ENCODE data around the gene TLL2.
"Not testable (repeated sequence)": the region's sequence is repeated elsewhere in the genome, so short reads cannot be mapped to it uniquely, and the experiment has no call there.

Gene TLL2

DNA sequence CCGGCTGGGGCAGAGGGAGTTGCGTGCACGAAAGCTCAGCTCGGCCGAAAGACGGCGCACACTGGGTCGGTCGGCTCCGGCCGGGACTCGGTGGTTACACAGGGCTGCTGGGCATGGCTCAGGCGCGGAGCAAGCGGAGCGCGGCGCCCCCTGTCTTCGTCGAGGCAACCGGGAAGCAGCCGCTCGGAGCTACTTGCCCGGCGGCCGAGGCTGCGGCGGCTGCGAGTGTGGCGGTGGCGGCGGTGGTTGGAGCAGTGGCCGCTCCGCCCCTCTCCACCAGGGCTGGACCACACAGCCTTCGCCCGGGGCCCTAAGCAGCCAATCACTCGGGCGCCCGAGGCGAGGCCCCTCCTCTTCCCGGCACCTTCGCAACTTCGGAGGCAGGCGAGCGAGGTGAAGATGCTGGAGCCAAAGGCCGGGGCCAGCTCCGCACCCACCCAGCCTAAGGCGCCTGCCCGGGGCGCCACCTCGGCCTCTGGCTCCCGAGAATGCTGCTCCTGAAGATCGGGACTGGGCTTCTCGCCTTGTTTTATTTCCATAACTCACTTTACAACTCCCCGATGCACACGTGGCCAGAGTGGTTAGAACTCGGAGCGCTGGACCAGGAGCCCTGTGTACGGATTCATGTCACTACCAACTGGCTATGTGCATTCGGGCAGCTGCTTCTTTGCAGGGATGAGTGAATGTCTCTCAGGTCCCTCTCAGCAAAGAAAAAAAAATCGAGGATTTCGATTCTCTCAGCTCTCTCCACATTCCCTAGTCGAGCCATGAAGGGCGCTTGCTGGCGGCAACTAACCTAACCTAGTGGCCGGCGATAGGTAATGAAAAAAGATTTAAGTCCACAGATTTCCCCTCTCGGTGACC lies at the start of gene TLL2:
Gene TLL2 (minus strand): TSS at position 229 of the 864 bp plus-strand sequence. CDS start 241 bp downstream, outside the sequence.
- TF ChIP-seq, protein P1, sequence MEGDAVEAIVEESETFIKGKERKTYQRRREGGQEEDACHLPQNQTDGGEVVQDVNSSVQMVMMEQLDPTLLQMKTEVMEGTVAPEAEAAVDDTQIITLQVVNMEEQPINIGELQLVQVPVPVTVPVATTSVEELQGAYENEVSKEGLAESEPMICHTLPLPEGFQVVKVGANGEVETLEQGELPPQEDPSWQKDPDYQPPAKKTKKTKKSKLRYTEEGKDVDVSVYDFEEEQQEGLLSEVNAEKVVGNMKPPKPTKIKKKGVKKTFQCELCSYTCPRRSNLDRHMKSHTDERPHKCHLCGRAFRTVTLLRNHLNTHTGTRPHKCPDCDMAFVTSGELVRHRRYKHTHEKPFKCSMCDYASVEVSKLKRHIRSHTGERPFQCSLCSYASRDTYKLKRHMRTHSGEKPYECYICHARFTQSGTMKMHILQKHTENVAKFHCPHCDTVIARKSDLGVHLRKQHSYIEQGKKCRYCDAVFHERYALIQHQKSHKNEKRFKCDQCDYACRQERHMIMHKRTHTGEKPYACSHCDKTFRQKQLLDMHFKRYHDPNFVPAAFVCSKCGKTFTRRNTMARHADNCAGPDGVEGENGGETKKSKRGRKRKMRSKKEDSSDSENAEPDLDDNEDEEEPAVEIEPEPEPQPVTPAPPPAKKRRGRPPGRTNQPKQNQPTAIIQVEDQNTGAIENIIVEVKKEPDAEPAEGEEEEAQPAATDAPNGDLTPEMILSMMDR (IDR thresholded peaks at IDR 0.05; ENCODE audit: low read depth, low read length), result peak; percentile 47
- H3K4me3 ChIP-seq (ENCODE audit: low read depth, low read length), result peak within 1 kb of the TSS; percentile 58

DNA sequence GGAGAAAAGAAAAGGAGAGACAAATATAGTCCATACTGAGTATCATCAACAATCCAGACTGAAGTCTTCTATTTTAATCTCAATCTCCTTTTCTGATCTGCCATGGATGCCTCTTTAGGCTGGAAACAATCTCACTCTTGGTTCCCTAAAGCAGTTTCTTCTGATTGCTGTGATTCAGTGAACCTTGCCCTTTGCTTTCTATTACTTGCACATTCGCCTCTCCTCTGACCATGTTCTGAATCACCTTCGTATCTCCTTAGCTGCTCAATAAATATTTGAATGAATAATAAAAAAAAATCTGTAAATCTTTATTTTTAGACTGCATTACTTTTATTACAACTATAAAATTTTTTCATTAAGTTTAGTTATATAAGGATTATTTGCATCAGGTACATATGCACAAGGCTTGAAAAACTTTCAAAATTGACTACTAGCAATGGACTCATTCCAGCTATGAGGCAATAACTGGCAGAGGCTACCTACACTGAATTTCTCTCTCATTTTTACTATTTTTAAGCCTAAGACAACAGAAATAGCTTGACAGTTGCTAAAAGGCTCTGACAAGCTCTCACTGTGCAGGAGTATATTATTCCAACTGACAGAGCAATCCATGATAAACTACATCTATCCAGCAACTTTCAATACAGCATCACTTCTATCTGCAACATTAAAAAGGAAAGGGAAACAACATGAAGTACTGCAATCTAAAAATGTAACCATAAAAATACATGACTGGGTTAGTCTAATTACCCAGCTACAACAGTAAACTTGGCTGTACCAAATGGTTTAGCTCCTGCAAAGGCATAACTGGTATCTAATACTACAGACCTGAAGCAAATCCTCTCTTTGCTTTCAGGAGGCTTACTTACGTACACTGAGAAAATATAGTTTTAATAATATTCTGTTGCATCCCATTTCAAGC lies 47.5 kb upstream of the TLL2 start:
- no peak overlapping the region for H3K4me3 ChIP-seq (ENCODE audit: low read depth, low read length)
- TF ChIP-seq, protein P1 (IDR thresholded peaks at IDR 0.05; ENCODE audit: low read depth, low read length), result no peak

DNA sequence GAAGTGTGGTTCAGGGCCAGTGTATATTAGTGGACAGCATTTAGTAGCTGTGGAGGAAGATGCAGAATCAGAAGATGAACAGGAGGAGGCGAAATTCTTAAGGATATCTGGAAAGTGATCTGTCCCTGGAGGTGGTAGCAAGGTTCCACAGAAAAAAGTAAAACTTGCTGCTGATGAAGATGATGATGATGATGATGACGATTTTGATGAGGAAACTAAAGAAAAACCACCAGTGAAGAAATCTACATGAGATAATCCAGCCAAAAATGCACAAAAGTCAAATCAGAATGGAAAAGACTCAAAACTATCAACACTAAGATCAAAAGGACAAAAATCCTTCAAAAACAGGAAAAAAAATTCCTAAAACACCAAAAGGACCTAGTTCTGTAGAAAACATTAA lies 46.8 kb upstream of the TLL2 start:
- TF ChIP-seq, protein P1 (IDR thresholded peaks at IDR 0.05; ENCODE audit: low read depth, low read length), result no peak

DNA sequence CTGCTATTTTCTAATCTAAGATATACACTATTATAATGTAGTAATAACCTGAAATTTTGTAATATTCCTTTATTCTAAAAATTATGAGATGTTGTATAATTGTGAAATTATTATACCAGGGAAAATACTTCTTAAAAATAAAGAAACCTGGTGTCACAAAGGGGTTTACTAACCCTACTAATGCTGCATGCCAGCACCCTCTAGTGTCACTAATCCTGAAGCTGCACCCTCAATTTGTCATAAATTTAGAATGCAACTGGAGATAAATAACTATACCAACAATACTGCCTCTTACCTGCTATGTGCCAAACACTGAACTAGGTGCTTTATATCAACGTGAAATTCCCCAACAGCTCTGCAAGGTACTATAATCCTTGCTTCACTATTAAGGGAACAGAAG lies 42.3 kb upstream of the TLL2 start:
- H3K4me3 ChIP-seq (ENCODE audit: low read depth, low read length), result no peak overlapping the region
- TF ChIP-seq, protein P1 (IDR thresholded peaks at IDR 0.05; ENCODE audit: low read depth, low read length), result peak; percentile 16; the same call in 1 of the 2 replicates

More for the DNA sequence above, 46.8 kb upstream of the TLL2 start:
- H3K4me3 ChIP-seq (ENCODE audit: low read depth, low read length), result no peak overlapping the region

DNA sequence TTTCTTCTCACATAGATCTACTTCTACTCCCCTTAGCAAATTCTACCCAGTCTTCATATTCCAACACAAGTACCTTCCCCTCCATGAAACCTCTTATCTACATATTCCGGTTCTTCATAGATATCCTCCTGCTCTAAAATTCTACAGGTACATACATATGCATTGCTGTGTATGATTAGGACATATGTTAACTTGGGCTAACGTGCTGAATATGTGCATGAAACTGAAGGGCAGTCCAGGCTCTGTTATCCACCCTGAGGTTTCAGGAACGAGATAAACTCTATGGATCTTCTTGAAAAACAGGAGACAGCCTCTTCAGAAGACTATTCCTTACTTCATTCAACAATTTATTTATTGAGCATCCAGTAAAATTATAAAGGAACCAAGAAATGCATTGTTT lies 41.6 kb upstream of the TLL2 start:
- H3K4me3 ChIP-seq (ENCODE audit: low read depth, low read length), result no peak overlapping the region
- TF ChIP-seq, protein P1 (IDR thresholded peaks at IDR 0.05; ENCODE audit: low read depth, low read length), result no peak

DNA sequence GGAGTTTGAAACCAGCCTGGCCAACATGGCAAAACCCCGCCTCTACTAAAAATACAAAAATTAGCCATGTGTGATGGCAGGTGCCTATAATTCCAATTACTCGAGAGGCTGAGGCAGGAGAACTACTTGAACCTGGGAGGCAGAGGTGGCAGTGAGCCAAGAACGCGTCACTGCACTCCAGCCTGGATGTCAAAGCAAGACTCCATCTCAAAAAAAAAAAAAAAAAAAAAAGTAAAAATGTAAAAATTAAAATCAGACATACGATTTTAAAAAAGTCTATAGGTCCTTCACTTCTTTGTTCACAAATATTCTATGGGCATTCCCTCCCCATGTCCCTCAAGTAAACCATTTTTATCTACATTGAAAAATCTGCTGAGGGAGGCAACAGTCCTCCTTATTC lies 34.9 kb upstream of the TLL2 start:
- TF ChIP-seq, protein P1 (IDR thresholded peaks at IDR 0.05; ENCODE audit: low read depth, low read length), result no peak
- no peak overlapping the region for H3K4me3 ChIP-seq (ENCODE audit: low read depth, low read length)

DNA sequence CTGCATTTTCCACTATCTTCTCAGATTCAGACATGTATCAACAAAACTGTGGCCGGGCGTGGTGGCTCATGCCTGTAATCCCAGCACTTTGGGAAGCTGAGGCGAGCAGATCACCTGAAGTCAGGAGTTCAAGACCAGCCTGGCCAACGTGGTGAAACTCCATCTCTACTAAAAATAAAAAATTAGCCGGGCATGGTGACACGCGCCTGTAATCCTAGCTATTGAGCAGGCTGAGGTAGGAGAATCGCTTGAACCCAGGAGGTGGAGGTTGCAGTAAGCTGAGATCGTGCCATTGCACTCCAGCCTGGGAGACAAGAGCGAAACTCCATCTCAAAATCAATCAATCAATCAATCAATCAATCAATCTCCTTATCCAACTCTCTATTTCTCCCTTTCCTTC lies 31.8 kb upstream of the TLL2 start:
- not testable (repeated sequence) for H3K4me3 ChIP-seq (ENCODE audit: low read depth, low read length)

Data from WI38 (cell line).